Left colon (tissue), 2 donors: ENCODE results near the gene ESR2. TPM values are rescaled to one million over a fixed set of nuclear protein-coding genes. Genes with fewer than 3 reads are reported as not detected.
"Not testable (repeated sequence)": the region's sequence is repeated elsewhere in the genome, so short reads cannot be mapped to it uniquely, and the experiment has no call there.

Source experiments
- ATAC-seq: fragments of 200-7000 bp; cut with Tn5 transposase; one replicate; pipeline ENCODE4 v1.9.1; 2020; ENCODE audit warnings: mild to moderate bottlenecking, moderate library complexity
- DNase-seq, 2 donors: peaks; one replicate each; pipeline ENCODE4 v3.0.0-alpha.2; 2020
- intact Hi-C, 2 donors: fragments of 100-400 bp; cut with DNase I in 1 of 2; cut with micrococcal nuclease in 1 of 2; formaldehyde crosslinking; loops; one replicate each; pipeline versions ENCODE4 v1.11.2 to v1.14.0; 2022; cut with DNase I, micrococcal nuclease
- total RNA-seq, 2 donors: library from RNA; stranded (reverse); fragmentation: NEBNext Ultra II Directional; extraction: Animal tissue kit (Norgen Biotek cat#: 25700); gene quantifications; one replicate each; pipeline ENCODE4 v1.2.1, GENCODE V29; 2021
- donor health status: DM: no; HTN: no; CAD: no.
- donor health status: DM: yes; HTN: yes; CAD: no.

Gene ESR2
- total RNA-seq, 2 donors from 2014 or later, result 0.40 to 0.70 TPM

DNA sequence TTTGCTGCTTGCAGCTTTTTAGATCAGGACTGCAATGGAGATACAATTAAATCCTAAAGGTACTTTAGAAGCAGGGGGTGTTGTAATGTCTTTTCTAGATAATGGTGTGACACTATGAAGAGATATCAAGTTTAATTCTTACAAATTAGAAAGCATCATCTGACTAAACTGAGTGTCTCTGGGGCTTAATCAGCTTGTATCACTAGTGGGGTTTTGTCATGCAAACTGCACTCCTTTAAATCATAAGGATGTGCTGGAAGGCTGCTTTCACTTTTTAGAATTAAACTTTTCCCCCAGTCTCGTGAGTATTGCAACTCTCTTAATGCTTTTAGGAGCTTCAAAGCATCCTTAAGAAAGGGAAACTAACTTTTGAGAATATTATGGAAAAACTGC, 218.6 kb downstream of the ESR2 start:
- no peak for ATAC-seq
- intact Hi-C loops, result no loop called here
- no peak for DNase-seq

GRCh38 chr14:64074961-64075612, 219.1 kb downstream of the ESR2 start:
- DNase-seq (no peak), ATAC-seq (no peak)
- intact Hi-C loops, result no loop called here

DNA sequence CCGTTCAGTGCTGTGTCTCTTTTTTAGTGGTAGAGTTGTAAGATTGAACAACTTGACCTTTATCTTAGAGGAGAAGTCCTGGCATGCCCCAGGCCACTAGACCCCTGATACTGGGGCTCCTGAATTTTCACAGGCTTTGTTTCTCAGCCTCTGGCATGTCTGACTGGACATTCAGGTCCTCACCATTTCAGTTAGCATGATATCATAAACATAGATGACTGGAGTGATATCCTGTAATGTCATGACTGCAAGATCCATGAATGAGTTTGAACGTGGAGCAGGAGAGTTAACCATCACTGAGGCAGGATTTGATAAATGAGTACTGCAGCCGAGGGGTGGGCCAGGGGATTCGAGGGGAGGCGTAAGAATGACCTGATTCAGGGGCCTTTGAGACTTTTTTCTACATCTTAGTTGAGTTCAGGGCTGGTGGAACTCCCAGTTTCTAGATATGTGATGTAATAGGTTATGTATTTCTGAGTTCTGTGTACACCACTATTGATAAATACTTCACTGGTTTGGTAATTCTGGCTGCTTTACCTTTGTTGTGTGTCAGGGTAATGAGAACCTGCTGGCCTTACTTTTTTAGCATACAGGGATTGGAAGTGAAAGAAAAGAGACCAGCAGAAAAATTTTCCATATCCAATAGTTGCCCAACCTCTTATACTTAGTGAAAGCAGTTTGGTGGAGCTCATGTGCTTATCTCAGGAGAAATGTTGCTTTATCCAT, 224.4 kb downstream of the ESR2 start:
- DNase-seq (no peak), ATAC-seq (no peak)
- intact Hi-C loops, result no loop called here

DNA sequence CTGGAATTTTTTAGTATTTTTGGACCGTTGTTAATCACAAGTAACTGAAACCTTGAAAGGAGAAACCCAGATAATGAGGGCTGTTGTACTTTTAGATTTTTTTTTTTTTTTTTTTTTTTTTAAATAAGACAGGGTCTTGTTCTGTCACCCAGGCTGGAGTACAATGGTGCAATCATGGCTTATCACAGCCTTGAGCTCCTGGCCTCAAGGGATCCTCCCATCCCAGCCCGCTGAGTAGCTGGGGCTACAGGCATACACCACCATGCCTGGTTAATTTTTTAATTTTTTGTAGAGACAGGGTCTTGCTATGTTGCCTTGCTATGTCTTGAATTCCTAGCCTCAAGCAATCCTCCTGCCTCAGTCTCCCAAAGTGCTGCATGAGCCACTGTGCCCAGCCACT, 229.7 kb downstream of the ESR2 start:
- intact Hi-C loops, result no loop called here
- ATAC-seq, result no peak
- DNase-seq, result no peak

DNA sequence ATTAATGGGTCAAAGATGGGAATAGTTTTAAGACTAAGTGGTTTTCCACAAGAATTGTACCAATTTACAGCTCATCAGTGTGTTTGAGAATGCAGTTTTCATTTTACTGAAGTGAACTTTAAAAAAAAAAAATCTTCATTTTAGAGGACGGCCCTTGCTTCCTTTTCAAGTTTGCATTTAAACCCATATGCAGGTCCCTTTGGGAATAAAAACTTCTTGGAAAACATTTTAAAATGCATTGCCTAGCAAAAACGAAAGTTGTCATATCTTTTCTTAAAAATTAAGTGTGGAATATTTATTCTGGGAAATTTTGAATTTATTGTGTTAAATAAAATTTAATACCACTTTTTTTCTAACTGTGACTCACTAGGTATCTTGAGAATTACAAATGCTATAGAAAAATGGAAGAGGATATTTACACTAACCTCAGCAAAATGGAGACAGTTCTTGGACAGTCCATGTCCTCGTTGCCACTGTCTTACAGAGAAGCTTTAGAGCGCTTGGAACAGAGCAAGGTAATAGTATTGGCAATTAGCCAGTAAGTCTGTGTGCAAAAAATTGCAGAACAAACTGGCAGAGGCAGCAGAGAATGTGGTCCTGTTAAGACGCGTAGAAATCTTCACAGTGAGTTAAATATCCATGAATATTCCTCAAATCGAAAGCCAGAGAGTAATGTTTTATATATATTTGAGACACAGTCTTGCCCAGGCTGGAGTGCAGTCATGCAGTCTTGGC, 231.6 kb downstream of the ESR2 start:
- DNase-seq, result no peak
- no peak for ATAC-seq
- intact Hi-C loops, result no loop called here

- DNase-seq (no peak), ATAC-seq (no peak)
- intact Hi-C loops, result no loop called here
Measured at GRCh38 chr14:64061706-64062105, 232.5 kb downstream of the ESR2 start.

- intact Hi-C loops, result no loop called here
- DNase-seq, result no peak
- ATAC-seq, result no peak
Measured at GRCh38 chr14:64061115-64061514, 233.1 kb downstream of the ESR2 start.

GRCh38 chr14:64060648-64061096, 233.5 kb downstream of the ESR2 start:
- intact Hi-C loops, result no loop called here
- DNase-seq, result peak in 1 of 2 donors; percentile 43
- peak; percentile 89 for ATAC-seq

DNA sequence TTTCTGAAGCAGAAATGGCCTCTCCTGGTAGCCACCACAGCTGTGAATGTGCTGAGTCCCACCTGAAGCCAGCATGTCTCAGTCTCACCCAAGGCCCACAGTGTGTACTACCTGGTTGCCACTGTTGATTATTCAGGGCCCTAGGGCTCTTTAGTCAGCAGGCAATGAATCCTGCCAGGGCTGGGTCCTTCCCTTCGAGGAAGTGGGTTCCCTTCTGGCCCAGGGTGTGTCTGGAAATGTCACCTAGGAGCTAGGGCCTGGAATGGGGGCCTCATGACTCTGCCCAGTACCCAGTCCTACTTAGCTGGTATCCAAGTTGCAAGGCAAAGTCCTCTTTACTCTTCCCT, 234.0 kb downstream of the ESR2 start:
- intact Hi-C loops, result no loop called here
- ATAC-seq (peak; percentile 92), DNase-seq (peak in 1 of 2 donors; percentile 30)

- no peak for DNase-seq
- intact Hi-C loops, result no loop called here
- no peak for ATAC-seq
Measured at GRCh38 chr14:64059454-64060198, 234.5 kb downstream of the ESR2 start.

GRCh38 chr14:64053694-64054669, 240.2 kb downstream of the ESR2 start:
- ATAC-seq (no peak), DNase-seq (no peak)
- intact Hi-C loops, result no loop called here

DNA sequence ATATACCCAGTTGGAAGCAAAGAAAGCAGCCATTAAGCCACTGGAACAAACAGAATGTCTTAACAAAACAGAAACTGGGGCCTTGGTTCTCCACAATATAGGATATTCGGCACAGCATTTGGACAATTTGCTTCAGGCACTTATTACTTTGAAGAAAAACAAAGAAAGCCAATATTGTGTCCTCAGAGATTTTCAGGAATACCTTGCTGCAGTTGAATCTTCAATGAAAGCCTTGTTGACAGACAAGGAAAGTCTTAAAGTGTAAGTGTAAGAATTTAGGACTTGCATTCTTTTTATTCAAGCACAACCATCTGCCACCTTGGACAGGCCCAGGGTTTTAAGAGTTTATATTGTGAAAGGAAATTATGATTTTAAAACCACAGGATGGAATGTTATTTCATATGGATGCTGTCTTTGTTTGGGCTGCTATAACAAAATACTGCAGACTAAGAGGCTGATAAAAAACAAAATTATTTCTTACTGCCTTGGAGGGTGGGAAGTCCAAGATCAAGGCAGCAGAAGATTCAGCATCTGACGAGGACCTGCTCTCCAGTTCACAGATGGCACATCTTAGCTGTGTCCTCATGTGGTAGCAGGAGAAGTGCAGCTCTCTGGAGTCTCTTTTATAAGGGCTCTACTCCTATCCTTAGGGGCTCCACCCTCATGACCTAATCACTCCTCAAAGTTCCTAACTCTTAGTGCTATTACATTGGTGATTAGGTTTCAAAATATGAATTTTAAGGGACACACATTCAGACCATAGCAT, 244.4 kb downstream of the ESR2 start:
- DNase-seq (no peak), ATAC-seq (no peak)
- intact Hi-C loops, result no loop called here

GRCh38 chr14:64045091-64045490, 249.1 kb downstream of the ESR2 start:
- intact Hi-C loops, result no loop called here
- no peak for DNase-seq
- ATAC-seq, result no peak

- ATAC-seq, intact Hi-C loops: not testable (repeated sequence)
Measured at GRCh38 chr14:64043296-64043695, 250.9 kb downstream of the ESR2 start.

GRCh38 chr14:64040044-64040443, 254.1 kb downstream of the ESR2 start:
- intact Hi-C loops, result no loop called here
- no peak for ATAC-seq
- DNase-seq, result no peak

More at GRCh38 chr14:64043296-64043695, 250.9 kb downstream of the ESR2 start:
- not testable (repeated sequence) for DNase-seq

- intact Hi-C loops, result no loop called here
- ATAC-seq, result no peak
- DNase-seq, result no peak
Measured at GRCh38 chr14:64038841-64039542, 255.2 kb downstream of the ESR2 start.
